AG04449 (cell line): ENCODE data around the gene DGKI.

Source experiments
- CTCF ChIA-PET: fragments of 350-600 bp; formaldehyde crosslinking; extraction: SDS; loops from one replicate; lab custom pipeline; 2021; ENCODE audit warnings: antibody characterized with exemption; lab: Yijun Ruan, JAX
- POLR2A ChIA-PET: fragments of 400-600, 350-600 bp; formaldehyde crosslinking; extraction: SDS; loops from one replicate; lab custom pipeline; 2020; ENCODE audit warnings: antibody characterized with exemption, inconsistent platforms; lab: Yijun Ruan, JAX
- DNase-seq: peaks from one replicate; pipeline ENCODE4 v3.0.0-alpha.2; 2010; ENCODE audit warnings: low read depth, low spot score
- H3K4me3 ChIP-seq: 2 replicates; pipeline ENCODE4 v1.5.1; 2011; ENCODE audit warnings: low read depth, mild to moderate bottlenecking, control low read depth, low read length
- CTCF ChIP-seq: IDR thresholded peaks from one replicate; pipeline ENCODE4 v1.5.1; 2011; ENCODE audit warnings: mild to moderate bottlenecking, moderate library complexity, low read length, control low read depth, inconsistent platforms; ENCODE audit not compliant: insufficient read depth; ENCODE audit errors: missing control alignments

DGKI gene

DNA sequence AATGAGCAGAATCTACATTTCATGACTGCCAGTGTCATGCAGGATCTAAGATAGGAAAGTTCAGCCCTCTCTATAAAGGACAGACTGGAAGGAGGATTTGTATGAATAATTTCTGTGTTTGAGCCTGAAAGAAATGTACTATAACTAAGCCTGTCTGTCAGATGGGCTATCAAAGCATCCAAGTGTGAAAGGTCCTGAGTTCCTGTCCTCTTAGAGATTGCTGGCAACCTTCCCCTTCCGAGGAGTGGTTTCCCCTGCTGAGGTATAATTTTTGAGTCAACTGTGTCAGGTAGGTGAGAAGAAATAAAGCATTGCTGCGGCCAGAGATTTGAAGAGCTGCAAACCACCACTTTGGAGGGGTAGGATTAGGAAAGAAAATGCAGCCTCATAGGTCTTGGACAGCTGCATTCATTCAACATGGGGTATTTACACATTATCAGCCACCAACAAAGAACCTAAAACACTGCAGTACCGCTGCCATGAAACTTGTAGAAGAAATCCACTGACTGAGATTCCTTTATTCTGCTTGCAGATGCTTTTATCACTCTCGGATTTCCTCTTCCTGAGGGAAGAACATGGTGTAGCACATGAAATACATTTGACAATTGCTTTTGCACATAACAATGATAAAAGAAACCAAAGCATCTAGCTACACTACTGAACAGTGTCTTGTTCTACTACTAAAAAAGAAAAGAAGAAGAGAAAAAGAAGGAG, 189.1 kb downstream of the DGKI start:
- ChIA-PET CTCF (interaction anchor here (1.2 to 11.6 kb wide), 22 partner anchors 10 to 350 kb away, joined by 3 to 185 read pairs (median 16); partner anchors contain the start of gene CREB3L2), POLR2A (no interaction called here)
- no peak for TF ChIP-seq CTCF
- no peak for DNase-seq
- H3K4me3 ChIP-seq = no peak overlapping the region

GRCh38 chr7:137656850-137657232, 189.9 kb downstream of the DGKI start:
- CTCF ChIA-PET = interaction anchor here (0.7 to 11.6 kb wide), 66 partner anchors 11 to 361 kb away, joined by 3 to 185 read pairs (median 7); partner anchors contain the start of genes CREB3L2 and DGKI
- POLR2A ChIA-PET = interaction anchor here (0.5 to 1.1 kb wide), 2 partner anchors 8 to 26 kb away, joined by 3 read pairs; no protein-coding TSS in a partner anchor
- TF ChIP-seq CTCF = no peak
- no peak for DNase-seq
- H3K4me3 ChIP-seq = no peak overlapping the region

GRCh38 chr7:137656227-137656849, 190.4 kb downstream of the DGKI start:
- no peak overlapping the region for H3K4me3 ChIP-seq
- peak; percentile 83 for TF ChIP-seq CTCF
- ChIA-PET CTCF (interaction anchor here (0.6 to 11.6 kb wide), 83 partner anchors 11 to 361 kb away, joined by 3 to 185 read pairs (median 5); partner anchors contain the start of genes CREB3L2 and DGKI), POLR2A (interaction anchor here (0.5 to 1.1 kb wide), 2 partner anchors 8 to 26 kb away, joined by 3 read pairs; no protein-coding TSS in a partner anchor)
- no peak for DNase-seq

GRCh38 chr7:137655804-137656203, 191.0 kb downstream of the DGKI start:
- DNase-seq = no peak
- TF ChIP-seq CTCF = no peak
- POLR2A ChIA-PET = interaction anchor here (1.1 kb wide), 1 partner anchor 9 kb away, joined by 3 read pairs; no protein-coding TSS in a partner anchor
- CTCF ChIA-PET = interaction anchor here (0.6 to 11.6 kb wide), 73 partner anchors 10 to 362 kb away, joined by 3 to 185 read pairs (median 6); partner anchors contain the start of genes CREB3L2 and DGKI
- H3K4me3 ChIP-seq = no peak overlapping the region

- TF ChIP-seq CTCF = no peak
- ChIA-PET POLR2A (interaction anchor here (0.6 kb wide), 1 partner anchor 12 kb away, joined by 3 read pairs; no protein-coding TSS in a partner anchor), CTCF (interaction anchor here (1.1 to 11.6 kb wide), 7 partner anchors 8 to 249 kb away, joined by 3 to 185 read pairs (median 9); no protein-coding TSS in a partner anchor)
- no peak overlapping the region for H3K4me3 ChIP-seq
- no peak for DNase-seq
Measured at GRCh38 chr7:137652721-137653120, 194.1 kb downstream of the DGKI start.
